ENCODE data around the gene PHETA2.
"Not testable (repeated sequence)": the region's sequence is repeated elsewhere in the genome, so short reads cannot be mapped to it uniquely, and the experiment has no call there.

PHETA2 gene

DNA sequence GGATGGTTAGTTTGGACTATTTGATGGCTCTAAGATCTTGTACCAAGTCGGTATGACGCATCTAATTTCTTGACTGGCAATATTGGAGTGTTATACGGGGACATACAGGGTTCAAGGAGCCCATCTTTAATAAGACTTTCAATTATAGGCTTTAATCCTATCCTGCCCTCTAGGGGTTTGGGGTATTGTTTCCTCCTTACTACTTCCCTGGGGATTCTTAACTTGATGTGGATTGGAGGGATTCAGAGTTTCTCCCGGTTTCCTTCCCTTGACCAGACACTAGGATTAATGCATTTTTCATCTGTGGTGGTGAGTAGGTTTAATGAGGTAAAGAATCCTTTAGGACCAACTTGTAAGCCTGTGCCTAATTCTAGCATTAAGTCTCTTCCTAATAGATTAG is 37.8 kb downstream of the PHETA2 start:
- H3K36me3 ChIP-seq (replicated peaks): no peaks in the 10 kb centered on the region
- in situ Hi-C loops (cut with HindIII; ENCODE audit: low pct_ligation_motif_present, low sequenced_read_pairs): no loop called here
- no peak overlapping the region for H3K4me3 ChIP-seq (ENCODE audit: low read depth, low read length)
- no peak overlapping the region for H3K27ac ChIP-seq
- H3K27me3 ChIP-seq (replicated peaks): no peaks in the 10 kb centered on the region
- DNase-seq: no peak
- TF ChIP-seq, protein P1, sequence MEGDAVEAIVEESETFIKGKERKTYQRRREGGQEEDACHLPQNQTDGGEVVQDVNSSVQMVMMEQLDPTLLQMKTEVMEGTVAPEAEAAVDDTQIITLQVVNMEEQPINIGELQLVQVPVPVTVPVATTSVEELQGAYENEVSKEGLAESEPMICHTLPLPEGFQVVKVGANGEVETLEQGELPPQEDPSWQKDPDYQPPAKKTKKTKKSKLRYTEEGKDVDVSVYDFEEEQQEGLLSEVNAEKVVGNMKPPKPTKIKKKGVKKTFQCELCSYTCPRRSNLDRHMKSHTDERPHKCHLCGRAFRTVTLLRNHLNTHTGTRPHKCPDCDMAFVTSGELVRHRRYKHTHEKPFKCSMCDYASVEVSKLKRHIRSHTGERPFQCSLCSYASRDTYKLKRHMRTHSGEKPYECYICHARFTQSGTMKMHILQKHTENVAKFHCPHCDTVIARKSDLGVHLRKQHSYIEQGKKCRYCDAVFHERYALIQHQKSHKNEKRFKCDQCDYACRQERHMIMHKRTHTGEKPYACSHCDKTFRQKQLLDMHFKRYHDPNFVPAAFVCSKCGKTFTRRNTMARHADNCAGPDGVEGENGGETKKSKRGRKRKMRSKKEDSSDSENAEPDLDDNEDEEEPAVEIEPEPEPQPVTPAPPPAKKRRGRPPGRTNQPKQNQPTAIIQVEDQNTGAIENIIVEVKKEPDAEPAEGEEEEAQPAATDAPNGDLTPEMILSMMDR (IDR thresholded peaks at IDR 0.05; ENCODE audit: low read depth, low read length, missing control alignments): no peak

DNA sequence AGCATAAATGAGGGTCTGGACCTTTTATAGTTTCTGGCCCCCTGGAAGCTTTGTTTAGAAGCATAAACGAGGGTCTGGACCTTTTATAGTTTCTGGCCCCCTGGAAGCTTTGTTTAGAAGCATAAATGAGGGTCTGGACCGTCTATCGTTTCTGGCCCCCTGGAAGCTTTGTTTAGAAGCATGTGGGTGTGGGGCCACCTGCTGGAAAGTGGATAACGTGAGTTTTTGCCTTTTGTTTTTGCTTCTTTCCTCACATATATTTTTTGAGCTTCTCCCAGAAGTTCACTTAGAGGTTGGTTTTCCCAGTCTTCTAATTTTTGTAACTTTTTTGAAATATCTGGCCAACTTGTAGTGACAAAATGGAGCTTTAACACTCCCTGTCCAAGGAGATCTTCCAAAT is 38.7 kb downstream of the PHETA2 start:
- H3K4me3 ChIP-seq (ENCODE audit: low read depth, low read length); DNase-seq; in situ Hi-C loops (cut with HindIII; ENCODE audit: low pct_ligation_motif_present, low sequenced_read_pairs): not testable (repeated sequence)

DNA sequence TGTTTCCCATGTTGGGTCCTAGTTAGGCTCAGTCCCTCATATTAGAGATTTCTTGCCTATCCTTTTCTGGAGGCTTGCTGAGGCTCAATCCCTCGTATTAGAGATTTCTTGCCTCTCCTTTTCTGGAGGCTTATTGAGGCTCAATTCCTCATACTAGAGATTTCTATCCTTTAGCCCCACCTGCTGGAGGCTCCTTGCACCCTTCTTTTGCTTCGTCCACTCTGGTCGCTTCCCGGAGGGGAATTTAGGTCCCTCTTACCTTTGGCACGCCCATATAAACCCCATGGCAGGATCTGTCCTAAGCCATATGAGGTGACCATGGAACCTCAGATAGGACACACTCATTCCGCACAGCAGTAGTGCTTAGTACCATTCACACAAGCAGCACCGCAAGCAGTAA is 40.7 kb downstream of the PHETA2 start:
- DNase-seq: peak; percentile 16
- in situ Hi-C loops (cut with HindIII; ENCODE audit: low pct_ligation_motif_present, low sequenced_read_pairs): no loop called here

More for the DNA sequence above, 38.7 kb downstream of the PHETA2 start:
- TF ChIP-seq, protein P1 (IDR thresholded peaks at IDR 0.05; ENCODE audit: low read depth, low read length, missing control alignments): peak; percentile 47
- H3K27me3 ChIP-seq (replicated peaks); H3K36me3 ChIP-seq (replicated peaks); H3K27ac ChIP-seq: not testable (repeated sequence)

DNA sequence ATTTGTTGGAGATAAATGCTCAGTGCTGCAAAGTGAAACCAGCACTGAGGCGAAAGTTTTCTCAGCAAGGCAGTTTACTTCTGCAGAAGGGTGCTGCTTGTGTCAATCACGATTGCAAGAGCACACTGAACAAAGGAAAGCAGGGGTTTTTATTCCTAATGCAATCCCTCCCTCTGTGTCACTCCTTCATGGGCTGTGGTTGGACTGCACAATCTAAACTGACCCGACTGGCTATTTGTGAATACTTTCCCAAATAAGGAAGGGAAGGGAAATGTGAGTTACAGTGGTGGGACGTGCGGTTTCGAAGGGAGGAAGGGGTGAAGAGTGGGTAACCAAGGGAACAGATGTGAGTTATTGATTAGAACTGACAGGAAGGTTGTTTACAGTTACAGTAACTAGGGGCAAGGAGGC is 41.4 kb downstream of the PHETA2 start:
- H3K4me3 ChIP-seq (ENCODE audit: low read depth, low read length); in situ Hi-C loops (cut with HindIII; ENCODE audit: low pct_ligation_motif_present, low sequenced_read_pairs); H3K27me3 ChIP-seq (replicated peaks); DNase-seq; H3K27ac ChIP-seq; H3K36me3 ChIP-seq (replicated peaks): not testable (repeated sequence)

More for the DNA sequence above, 40.7 kb downstream of the PHETA2 start:
- H3K27me3 ChIP-seq (replicated peaks): no peaks in the 10 kb centered on the region
- H3K27ac ChIP-seq: no peak overlapping the region
- H3K36me3 ChIP-seq (replicated peaks): no peaks in the 10 kb centered on the region
- H3K4me3 ChIP-seq (ENCODE audit: low read depth, low read length): no peak overlapping the region
- TF ChIP-seq, protein P1 (IDR thresholded peaks at IDR 0.05; ENCODE audit: low read depth, low read length, missing control alignments): peak; percentile 61

DNA sequence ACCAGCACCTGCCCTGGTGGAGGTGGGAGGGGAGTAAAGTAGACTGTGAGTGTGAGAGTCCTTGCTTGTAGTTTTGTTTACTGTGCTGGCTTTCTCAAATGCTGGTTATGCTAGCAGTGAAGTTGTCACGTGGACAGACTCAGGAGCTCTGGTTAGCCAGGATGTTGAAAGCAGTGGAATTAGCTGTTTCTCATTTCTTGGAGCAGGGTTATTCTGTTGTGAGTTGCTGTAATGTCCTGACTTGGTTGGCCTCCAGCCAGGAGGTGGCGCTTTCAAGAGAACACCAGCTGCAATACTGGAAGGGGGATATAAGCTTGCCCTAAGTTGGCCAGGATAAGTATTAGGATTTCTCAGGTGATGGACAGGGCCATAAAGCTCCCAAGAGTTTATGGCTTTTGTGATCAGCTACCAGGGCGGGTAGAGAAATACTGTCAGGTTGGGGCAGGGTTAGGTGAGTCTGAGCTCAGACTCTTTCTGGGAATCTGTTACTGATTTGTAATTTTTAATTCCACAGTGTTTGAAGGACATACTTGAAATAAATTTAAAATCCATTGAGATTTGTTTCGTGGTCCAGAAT is 42.9 kb downstream of the PHETA2 start:
- no peaks in the 10 kb centered on the region for H3K27me3 ChIP-seq (replicated peaks)
- no peaks in the 10 kb centered on the region for H3K36me3 ChIP-seq (replicated peaks)
- H3K27ac ChIP-seq: no peak overlapping the region
- no peak overlapping the region for H3K4me3 ChIP-seq (ENCODE audit: low read depth, low read length)
- in situ Hi-C loops (cut with HindIII; ENCODE audit: low pct_ligation_motif_present, low sequenced_read_pairs): no loop called here
- no peak for DNase-seq
- TF ChIP-seq, protein P1 (IDR thresholded peaks at IDR 0.05; ENCODE audit: low read depth, low read length, missing control alignments): peak; percentile 16

DNA sequence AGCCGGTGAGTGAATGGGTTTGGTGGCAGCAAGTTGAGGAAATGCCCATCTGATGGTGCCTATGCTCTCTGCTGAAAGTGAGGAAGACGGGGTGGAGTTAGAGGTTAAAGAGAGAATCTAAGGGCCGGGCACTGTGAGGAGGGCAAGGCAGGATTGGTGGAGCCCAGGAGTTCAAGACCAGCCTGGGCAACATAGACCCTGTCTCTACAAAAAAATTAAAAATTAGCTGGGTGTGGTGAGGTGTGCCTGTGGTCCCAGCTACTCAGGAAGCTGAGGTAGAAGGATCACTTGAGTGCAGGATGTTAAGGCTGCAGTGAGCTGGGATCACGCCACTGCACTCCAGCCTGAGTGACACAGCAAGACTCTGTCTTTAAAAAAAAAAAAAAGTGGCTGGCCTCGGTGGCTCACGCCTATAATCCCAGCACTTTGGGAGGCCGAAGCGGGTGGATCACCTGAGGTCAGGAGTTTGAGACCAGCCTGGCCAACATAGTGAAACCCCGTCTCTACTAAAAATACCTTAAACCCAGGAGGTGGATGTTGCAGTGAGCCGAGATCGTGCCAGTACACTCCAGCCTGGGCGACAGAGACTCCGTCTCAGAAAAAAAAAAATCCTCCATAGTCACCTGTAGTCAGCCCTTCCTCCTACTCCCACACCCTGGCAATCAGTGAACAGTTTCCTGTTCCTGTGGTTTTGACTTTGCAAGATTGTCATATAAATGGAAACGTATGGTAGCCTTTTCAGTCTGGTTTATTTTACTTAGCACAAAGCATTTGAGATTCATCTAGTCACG is 46.4 kb downstream of the PHETA2 start:
- in situ Hi-C loops (cut with HindIII; ENCODE audit: low pct_ligation_motif_present, low sequenced_read_pairs); H3K27me3 ChIP-seq (replicated peaks); H3K4me3 ChIP-seq (ENCODE audit: low read depth, low read length); DNase-seq; H3K36me3 ChIP-seq (replicated peaks); H3K27ac ChIP-seq: not testable (repeated sequence)

DNA sequence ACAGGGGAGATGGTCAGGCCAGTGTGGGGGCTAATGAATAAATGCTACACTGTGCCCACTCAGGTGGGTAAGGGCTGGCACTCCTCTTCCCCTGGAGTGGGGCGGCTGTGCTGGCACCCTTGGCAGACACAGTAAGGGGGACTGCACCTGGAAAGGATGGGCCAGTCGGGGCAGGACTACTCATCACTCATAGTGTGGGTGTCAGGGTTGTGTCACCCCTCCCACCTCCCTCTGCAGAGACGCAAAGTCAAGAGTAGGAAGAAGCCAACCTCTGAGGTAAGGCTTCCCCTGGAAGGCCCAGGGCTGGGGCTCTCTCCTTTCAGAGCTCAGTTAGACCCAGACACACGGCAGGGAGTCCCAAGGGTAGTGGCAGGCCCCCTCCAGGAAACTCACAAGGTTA is 49.5 kb downstream of the PHETA2 start:
- H3K36me3 ChIP-seq (replicated peaks); DNase-seq; H3K27me3 ChIP-seq (replicated peaks); H3K27ac ChIP-seq; in situ Hi-C loops (cut with HindIII; ENCODE audit: low pct_ligation_motif_present, low sequenced_read_pairs); H3K4me3 ChIP-seq (ENCODE audit: low read depth, low read length): not testable (repeated sequence)
